HAP-1 (cell line): ENCODE results near the gene CCDC57.

Experiments used
- DNase-seq, 2 experiments: peaks; one replicate each; pipeline ENCODE4 v3.0.0-alpha.2; 2016 to 2020; ENCODE audit warnings: low spot score in 2 of 2
- H3K27me3 ChIP-seq: fragments of 250-450 bp; sonication (Bioruptor Pico); 2 replicates; pipeline ENCODE4 v1.5.1; 2020; ENCODE audit warnings: low read depth, mild to moderate bottlenecking, moderate library complexity
- H3K36me3 ChIP-seq: fragments of 250-450 bp; sonication (Bioruptor Pico); replicated peaks from 2 replicates; pipeline ENCODE4 v1.5.1; 2020; ENCODE audit warnings: mild to moderate bottlenecking
- H3K4me1 ChIP-seq: fragments of 250-450 bp; sonication (Bioruptor Pico); 2 replicates; pipeline ENCODE4 v1.5.1; 2020; ENCODE audit warnings: mild to moderate bottlenecking
- H3K4me3 ChIP-seq: fragments of 250-450 bp; sonication (Bioruptor Pico); 2 replicates; pipeline ENCODE4 v1.5.1; 2020; ENCODE audit warnings: mild to moderate bottlenecking, moderate library complexity
- H3K9me3 ChIP-seq: fragments of 250-450 bp; sonication (Bioruptor Pico); 2 replicates; pipeline ENCODE4 v1.5.1; 2020; ENCODE audit warnings: mild to moderate bottlenecking, moderate library complexity
- in situ Hi-C: fragments of 300-500 bp; cut with MboI; formaldehyde crosslinking; loops from 3 replicates; pipeline ENCODE4 v1.14.3; 2020; ENCODE audit warnings: low sequenced_read_pairs, inconsistent platforms, mixed read lengths

Gene CCDC57

GRCh38 chr17:82249896-82250581 is 37.4 kb upstream of the CCDC57 start:
- H3K27me3 ChIP-seq, result no peaks in the 10 kb centered on the region
- DNase-seq, result no peak

GRCh38 chr17:82248815-82249674 is 36.4 kb upstream of the CCDC57 start:
- DNase-seq, result no peak
- H3K36me3 ChIP-seq, result peaks cover 95% of the 10 kb centered on the region
- H3K27me3 ChIP-seq, result no peaks in the 10 kb centered on the region
- no peak overlapping the region for H3K4me3 ChIP-seq
- H3K4me1 ChIP-seq, result no peaks in the 10 kb centered on the region
- in situ Hi-C loops, result no loop called here
- H3K9me3 ChIP-seq, result no peaks in the 10 kb centered on the region

More at GRCh38 chr17:82249896-82250581, 37.4 kb upstream of the CCDC57 start:
- Histone ChIP-seq H3K36me3 (peaks cover 85% of the 10 kb centered on the region), H3K4me3 (no peak overlapping the region), H3K4me1 (no peaks in the 10 kb centered on the region), H3K9me3 (no peaks in the 10 kb centered on the region)
- in situ Hi-C loops, result no loop called here

- in situ Hi-C loops, result no loop called here
- H3K4me1 ChIP-seq, result no peaks in the 10 kb centered on the region
Observed at GRCh38 chr17:82247856-82248671, 35.4 kb upstream of the CCDC57 start.

GRCh38 chr17:82247182-82247823 is 34.7 kb upstream of the CCDC57 start:
- DNase-seq, result no peak
- H3K36me3 ChIP-seq, result peaks cover 100% of the 10 kb centered on the region
- H3K27me3 ChIP-seq, result no peaks in the 10 kb centered on the region
- no peak overlapping the region for H3K4me3 ChIP-seq
- no peaks in the 10 kb centered on the region for H3K9me3 ChIP-seq
- H3K4me1 ChIP-seq, result no peaks in the 10 kb centered on the region
- in situ Hi-C loops, result no loop called here

More at GRCh38 chr17:82247856-82248671, 35.4 kb upstream of the CCDC57 start:
- no peak for DNase-seq
- peaks cover 100% of the 10 kb centered on the region for H3K36me3 ChIP-seq
- no peaks in the 10 kb centered on the region for H3K27me3 ChIP-seq
- no peaks in the 10 kb centered on the region for H3K9me3 ChIP-seq
- no peak overlapping the region for H3K4me3 ChIP-seq

GRCh38 chr17:82246365-82247181 is 33.9 kb upstream of the CCDC57 start:
- no peaks in the 10 kb centered on the region for H3K4me1 ChIP-seq
- in situ Hi-C loops, result no loop called here
- H3K4me3 ChIP-seq, result no peak overlapping the region
- no peaks in the 10 kb centered on the region for H3K9me3 ChIP-seq
- H3K36me3 ChIP-seq, result peaks cover 97% of the 10 kb centered on the region
- no peak for DNase-seq
- no peaks in the 10 kb centered on the region for H3K27me3 ChIP-seq

- no peaks in the 10 kb centered on the region for H3K9me3 ChIP-seq
- H3K4me3 ChIP-seq, result no peak overlapping the region
- DNase-seq, result no peak
- no peaks in the 10 kb centered on the region for H3K27me3 ChIP-seq
- in situ Hi-C loops, result no loop called here
- H3K36me3 ChIP-seq, result peaks cover 93% of the 10 kb centered on the region
- no peaks in the 10 kb centered on the region for H3K4me1 ChIP-seq
Observed at GRCh38 chr17:82246040-82246364, 33.4 kb upstream of the CCDC57 start.

- peaks cover 90% of the 10 kb centered on the region for H3K36me3 ChIP-seq
- in situ Hi-C loops, result no loop called here
- H3K9me3 ChIP-seq, result no peaks in the 10 kb centered on the region
- DNase-seq, result no peak
- H3K4me1 ChIP-seq, result no peaks in the 10 kb centered on the region
- H3K4me3 ChIP-seq, result no peak overlapping the region
- H3K27me3 ChIP-seq, result no peaks in the 10 kb centered on the region
Observed at GRCh38 chr17:82245134-82246039, 32.7 kb upstream of the CCDC57 start.

- H3K9me3 ChIP-seq, result no peaks in the 10 kb centered on the region
- H3K4me3 ChIP-seq, result no peak overlapping the region
- in situ Hi-C loops, result no loop called here
- DNase-seq, result no peak
- H3K27me3 ChIP-seq, result no peaks in the 10 kb centered on the region
- no peaks in the 10 kb centered on the region for H3K4me1 ChIP-seq
- H3K36me3 ChIP-seq, result peaks cover 82% of the 10 kb centered on the region
Observed at GRCh38 chr17:82244413-82245133, 31.9 kb upstream of the CCDC57 start.

- Histone ChIP-seq H3K4me3 (no peak overlapping the region), H3K27me3 (no peaks in the 10 kb centered on the region), H3K36me3 (peaks cover 78% of the 10 kb centered on the region), H3K4me1 (no peaks in the 10 kb centered on the region), H3K9me3 (no peaks in the 10 kb centered on the region)
- no peak for DNase-seq
- in situ Hi-C loops, result no loop called here
Observed at GRCh38 chr17:82243648-82244412, 31.2 kb upstream of the CCDC57 start.

- Histone ChIP-seq H3K4me3 (no peak overlapping the region), H3K4me1 (no peaks in the 10 kb centered on the region), H3K36me3 (peaks cover 77% of the 10 kb centered on the region), H3K9me3 (no peaks in the 10 kb centered on the region), H3K27me3 (no peaks in the 10 kb centered on the region)
- in situ Hi-C loops, result no loop called here
- DNase-seq, result no peak
Observed at GRCh38 chr17:82242977-82243647, 30.5 kb upstream of the CCDC57 start.

GRCh38 chr17:82242698-82242976 is 30.0 kb upstream of the CCDC57 start:
- H3K9me3 ChIP-seq, result no peaks in the 10 kb centered on the region
- H3K36me3 ChIP-seq, result peaks cover 76% of the 10 kb centered on the region
- DNase-seq, result no peak
- in situ Hi-C loops, result no loop called here
- H3K4me3 ChIP-seq, result no peak overlapping the region
- H3K4me1 ChIP-seq, result no peaks in the 10 kb centered on the region
- no peaks in the 10 kb centered on the region for H3K27me3 ChIP-seq
